ENCODE results near the gene AOPEP. TPM values are rescaled to one million over a fixed set of nuclear protein-coding genes. Genes with fewer than 3 reads are reported as not detected.

Gene AOPEP
- total RNA-seq, 1 experiment from 2014 or later, result 14.4 TPM

DNA sequence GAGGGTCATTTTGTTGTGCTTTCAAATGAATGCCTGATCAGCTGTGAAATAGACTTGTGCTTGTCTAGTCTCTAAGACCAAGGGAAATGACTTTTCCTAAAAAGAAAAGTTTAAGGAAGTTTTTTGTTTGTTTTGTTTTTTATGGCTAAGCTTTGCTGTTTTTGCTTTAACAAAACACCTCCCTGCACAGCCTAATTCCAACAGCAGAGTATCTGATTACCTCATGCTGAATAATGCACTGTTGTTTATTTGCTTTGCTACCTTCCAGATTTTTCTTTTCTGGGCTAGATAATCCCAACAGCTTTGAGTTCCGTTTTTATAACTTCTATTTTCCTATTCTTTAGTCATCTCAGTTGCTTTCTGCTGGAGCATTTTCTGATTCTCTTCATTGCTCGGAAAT is 95.8 kb downstream of the AOPEP start:
- Mint-ChIP-seq H3K4me1 (peaks cover 47% of the 10 kb centered on the region), H3K27ac (no peak overlapping the region), H3K9me3 (no peaks in the 10 kb centered on the region), H3K36me3 (peaks cover 11% of the 10 kb centered on the region), H3K27me3 (ENCODE audit: low read depth) (peaks cover 38% of the 10 kb centered on the region), H3K4me3 (no peak overlapping the region)
- ChIA-PET CTCF (no interaction called here), POLR2A (no interaction called here)
- no peak for ATAC-seq
- no peak for DNase-seq (ENCODE audit: low spot score)
- TF ChIP-seq, protein P1, sequence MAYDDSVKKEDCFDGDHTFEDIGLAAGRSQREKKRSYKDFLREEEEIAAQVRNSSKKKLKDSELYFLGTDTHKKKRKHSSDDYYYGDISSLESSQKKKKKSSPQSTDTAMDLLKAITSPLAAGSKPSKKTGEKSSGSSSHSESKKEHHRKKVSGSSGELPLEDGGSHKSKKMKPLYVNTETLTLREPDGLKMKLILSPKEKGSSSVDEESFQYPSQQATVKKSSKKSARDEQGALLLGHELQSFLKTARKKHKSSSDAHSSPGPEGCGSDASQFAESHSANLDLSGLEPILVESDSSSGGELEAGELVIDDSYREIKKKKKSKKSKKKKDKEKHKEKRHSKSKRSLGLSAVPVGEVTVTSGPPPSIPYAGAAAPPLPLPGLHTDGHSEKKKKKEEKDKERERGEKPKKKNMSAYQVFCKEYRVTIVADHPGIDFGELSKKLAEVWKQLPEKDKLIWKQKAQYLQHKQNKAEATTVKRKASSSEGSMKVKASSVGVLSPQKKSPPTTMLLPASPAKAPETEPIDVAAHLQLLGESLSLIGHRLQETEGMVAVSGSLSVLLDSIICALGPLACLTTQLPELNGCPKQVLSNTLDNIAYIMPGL (CRISPR knock-in tag; IDR thresholded peaks at IDR 0.05), result no peak
- TF ChIP-seq NR1H2 (CRISPR knock-in tag; IDR thresholded peaks at IDR 0.05), result no peak
- TF ChIP-seq AR (CRISPR knock-in tag; IDR thresholded peaks at IDR 0.05), result no peak
- no peak for TF ChIP-seq ATF1 (CRISPR knock-in tag; IDR thresholded peaks at IDR 0.05)
- TF ChIP-seq, protein P2, sequence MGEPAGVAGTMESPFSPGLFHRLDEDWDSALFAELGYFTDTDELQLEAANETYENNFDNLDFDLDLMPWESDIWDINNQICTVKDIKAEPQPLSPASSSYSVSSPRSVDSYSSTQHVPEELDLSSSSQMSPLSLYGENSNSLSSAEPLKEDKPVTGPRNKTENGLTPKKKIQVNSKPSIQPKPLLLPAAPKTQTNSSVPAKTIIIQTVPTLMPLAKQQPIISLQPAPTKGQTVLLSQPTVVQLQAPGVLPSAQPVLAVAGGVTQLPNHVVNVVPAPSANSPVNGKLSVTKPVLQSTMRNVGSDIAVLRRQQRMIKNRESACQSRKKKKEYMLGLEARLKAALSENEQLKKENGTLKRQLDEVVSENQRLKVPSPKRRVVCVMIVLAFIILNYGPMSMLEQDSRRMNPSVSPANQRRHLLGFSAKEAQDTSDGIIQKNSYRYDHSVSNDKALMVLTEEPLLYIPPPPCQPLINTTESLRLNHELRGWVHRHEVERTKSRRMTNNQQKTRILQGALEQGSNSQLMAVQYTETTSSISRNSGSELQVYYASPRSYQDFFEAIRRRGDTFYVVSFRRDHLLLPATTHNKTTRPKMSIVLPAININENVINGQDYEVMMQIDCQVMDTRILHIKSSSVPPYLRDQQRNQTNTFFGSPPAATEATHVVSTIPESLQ (CRISPR knock-in tag; IDR thresholded peaks at IDR 0.05), result no peak
- TF ChIP-seq E2F5 (CRISPR knock-in tag; IDR thresholded peaks at IDR 0.05), result no peak
- TF ChIP-seq, protein P3, sequence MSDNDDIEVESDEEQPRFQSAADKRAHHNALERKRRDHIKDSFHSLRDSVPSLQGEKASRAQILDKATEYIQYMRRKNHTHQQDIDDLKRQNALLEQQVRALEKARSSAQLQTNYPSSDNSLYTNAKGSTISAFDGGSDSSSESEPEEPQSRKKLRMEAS (CRISPR knock-in tag; IDR thresholded peaks at IDR 0.05), result no peak
- no peak for TF ChIP-seq CREB1 (CRISPR knock-in tag; IDR thresholded peaks at IDR 0.05)
- no peak for TF ChIP-seq OVOL2 (CRISPR knock-in tag; IDR thresholded peaks at IDR 0.05; ENCODE audit: borderline replicate concordance)
- TF ChIP-seq KAT7 (CRISPR knock-in tag; IDR thresholded peaks at IDR 0.05; ENCODE audit: borderline replicate concordance), result no peak
- no peak for TF ChIP-seq NR3C1 (CRISPR knock-in tag; conservative IDR thresholded peaks at IDR 0.05; ENCODE audit: low read depth)
- no peak for TF ChIP-seq STAT6 (CRISPR knock-in tag; conservative IDR thresholded peaks at IDR 0.05; ENCODE audit: low read depth)
- no peak for TF ChIP-seq TEAD4 (CRISPR knock-in tag; IDR thresholded peaks at IDR 0.05)
- TF ChIP-seq ZNF121 (CRISPR knock-in tag; IDR thresholded peaks at IDR 0.05), result no peak
- TF ChIP-seq MYBL2 (CRISPR knock-in tag; IDR thresholded peaks at IDR 0.05), result no peak
- no peak for TF ChIP-seq FOXP1 (CRISPR knock-in tag; IDR thresholded peaks at IDR 0.05; ENCODE audit: borderline replicate concordance)

Data from WTC11 (cell line).